HepG2 (cell line): ENCODE measurements around the gene OR8B12. TPM values are rescaled to one million over a fixed set of nuclear protein-coding genes. Genes with fewer than 3 reads are reported as not detected.

ENCODE experiments used
- ATAC-seq: fragments of 200-7000 bp; cut with Tn5 transposase; 3 replicates; pipeline ENCODE4 v1.9.1; 2020; ENCODE audit warnings: mild to moderate bottlenecking, moderate library complexity
- BruUV-seq: library from RNA; stranded (reverse); fragments of 400-500 nt; replicated peaks from 2 replicates; lab custom pipeline; 2021; lab: Mats Ljungman, UMichigan
- CTCF ChIA-PET: fragments of 300-600 bp; formaldehyde crosslinking; extraction: SDS; loops from one replicate; lab custom pipeline; 2021; ENCODE audit warnings: low total read pairs, inconsistent platforms, low intra/inter-chr PET ratio; lab: Yijun Ruan, JAX
- POLR2A ChIA-PET: fragments of 350-600 bp; sonication (Branson Sonifier 250); formaldehyde crosslinking; loops from one replicate; lab custom pipeline; 2020; ENCODE audit warnings: antibody characterized with exemption, inconsistent platforms; lab: Yijun Ruan, JAX
- DNase-seq: peaks from one replicate; pipeline ENCODE4 v3.0.0-alpha.2; 2015; ENCODE audit warnings: low spot score
- FAIRE-seq: peaks from 3 replicates; lab custom pipeline; 2011; peaks lifted over from hg19 to GRCh38; lab: Jason Lieb, UNC
- H2AFZ ChIP-seq: one replicate; pipeline ENCODE4 v1.6.1; 2011; ENCODE audit warnings: low read length, inconsistent platforms
- H3K27ac ChIP-seq: fragments of 300-600 bp; 3 replicates; pipeline ENCODE4 v1.8.0; 2011; ENCODE audit warnings: mixed run types, mild to moderate bottlenecking, mixed read lengths, low read length, inconsistent platforms; ENCODE audit not compliant: insufficient read depth; ENCODE audit errors: extremely low read length
- H3K27me3 ChIP-seq, 2 experiments: fragments of 200-600 bp in 1 of 2; 2 replicates in 1 of 2; 3 replicates in 1 of 2; pipeline versions ENCODE4 v1.6.0 to v1.8.0; 2011; ENCODE audit warnings: low read length in 2 of 2, mild to moderate bottlenecking in 2 of 2, moderate library complexity in 2 of 2, inconsistent platforms in 1 of 2; ENCODE audit not compliant: insufficient read depth in 2 of 2, control insufficient read depth in 1 of 2
- H3K36me3 ChIP-seq, 2 experiments: fragments of 200-600 bp in 1 of 2; replicated peaks in 1 of 2; 2 replicates in 1 of 2; 3 replicates in 1 of 2; pipeline versions ENCODE4 v1.5.1 to v1.8.0; 2011; ENCODE audit warnings: low read length in 2 of 2, inconsistent platforms in 1 of 2; ENCODE audit not compliant: insufficient read depth in 2 of 2, control insufficient read depth in 1 of 2
- H3K4me1 ChIP-seq: 2 replicates; pipeline ENCODE4 v1.5.1; 2012; ENCODE audit warnings: low read length, inconsistent platforms; ENCODE audit not compliant: insufficient read depth
- H3K4me2 ChIP-seq: 2 replicates; pipeline ENCODE4 v1.6.0; 2011; ENCODE audit warnings: low read depth, low read length, inconsistent platforms
- H3K4me3 ChIP-seq, 3 experiments: fragments of 200-600 bp in 1 of 3; sonication (generic), shearing (Covaris generic) in 1 of 3; replicated peaks in 1 of 3; 2 replicates each; pipeline ENCODE4 v1.5.1; 2011 to 2016; ENCODE audit warnings: low read length in 3 of 3, inconsistent platforms in 2 of 3, low read depth in 2 of 3, mild to moderate bottlenecking in 2 of 3, control low read depth in 1 of 3, mixed read lengths in 1 of 3; ENCODE audit not compliant: insufficient read depth in 1 of 3
- H3K79me2 ChIP-seq: one replicate; pipeline ENCODE4 v1.6.1; 2011; ENCODE audit warnings: low read length, inconsistent platforms; ENCODE audit not compliant: insufficient read depth
- H3K9ac ChIP-seq: 2 replicates; pipeline ENCODE4 v1.6.0; 2011; ENCODE audit warnings: mild to moderate bottlenecking, low read depth, low read length, inconsistent platforms; ENCODE audit not compliant: insufficient read depth
- H3K9me3 ChIP-seq: 2 replicates; pipeline ENCODE4 v1.5.1; 2012; ENCODE audit warnings: mild to moderate bottlenecking, low read length
- H4K20me1 ChIP-seq: 2 replicates; pipeline ENCODE4 v1.6.0; 2011; ENCODE audit warnings: inconsistent platforms, mild to moderate bottlenecking, low read length, moderate library complexity; ENCODE audit not compliant: insufficient read depth
- ARID4A ChIP-seq: sonication (generic); formaldehyde crosslinking; IDR thresholded peaks from 2 replicates; pipeline ENCODE4 v1.5.0; 2020; ENCODE audit warnings: mild to moderate bottlenecking, missing genetic modification reagents, borderline replicate concordance
- CREB1 ChIP-seq, 2 experiments: fragments of 450-650 bp in 1 of 2; IDR thresholded peaks; 2 replicates each; pipeline ENCODE4 v1.6.1; 2016 to 2017; ENCODE audit warnings: control low read depth in 1 of 2, mild to moderate bottlenecking in 1 of 2, missing compliant biosample characterization in 1 of 2, missing genetic modification characterization in 1 of 2
- KDM4B ChIP-seq: sonication (generic); formaldehyde crosslinking; IDR thresholded peaks from 2 replicates; pipeline ENCODE4 v1.4.0; 2020; ENCODE audit warnings: missing genetic modification reagents
- KLF6 ChIP-seq: IDR thresholded peaks from 2 replicates; pipeline ENCODE4 v1.8.0; 2016; ENCODE audit warnings: missing biosample characterization, missing genetic modification reagents
- MAZ ChIP-seq, 2 experiments: sonication (generic) in 1 of 2; formaldehyde crosslinking in 1 of 2; IDR thresholded peaks; 2 replicates each; pipeline versions ENCODE4 v1.5.0 to v1.6.1; 2012 to 2020; ENCODE audit warnings: low read depth in 2 of 2, mild to moderate bottlenecking in 2 of 2, borderline replicate concordance in 1 of 2, improper control_type of control experiment in 1 of 2, low read length in 1 of 2, missing genetic modification reagents in 1 of 2, moderate library complexity in 1 of 2
- MBD4 ChIP-seq: IDR thresholded peaks from 2 replicates; pipeline ENCODE4 v1.6.1; 2012; ENCODE audit warnings: low read length, inconsistent platforms, borderline replicate concordance
- MEIS2 ChIP-seq: sonication (generic); formaldehyde crosslinking; IDR thresholded peaks from 2 replicates; pipeline ENCODE4 v1.9.0; 2021; ENCODE audit warnings: mild to moderate bottlenecking, missing genetic modification reagents
- PLSCR1 ChIP-seq: sonication (generic); formaldehyde crosslinking; IDR thresholded peaks from 2 replicates; pipeline ENCODE4 v1.5.0; 2020; ENCODE audit warnings: missing genetic modification reagents, mild to moderate bottlenecking, borderline replicate concordance
- SATB2 ChIP-seq: sonication (generic); formaldehyde crosslinking; IDR thresholded peaks from 2 replicates; pipeline ENCODE4 v1.5.0; 2020; ENCODE audit warnings: missing genetic modification reagents
- ZNF124 ChIP-seq: sonication (generic); formaldehyde crosslinking; IDR thresholded peaks from 2 replicates; pipeline ENCODE4 v1.4.0; 2020; ENCODE audit warnings: missing genetic modification reagents
- ZNF616 ChIP-seq: sonication (generic); formaldehyde crosslinking; IDR thresholded peaks from 2 replicates; pipeline ENCODE4 v1.5.0; 2020; ENCODE audit warnings: low read depth, mild to moderate bottlenecking, missing genetic modification reagents
- ZNF83 ChIP-seq: sonication (generic); formaldehyde crosslinking; IDR thresholded peaks from 2 replicates; pipeline ENCODE4 v1.4.0; 2020; ENCODE audit warnings: missing genetic modification reagents, mild to moderate bottlenecking, borderline replicate concordance
- ZNF850 ChIP-seq: sonication (generic); formaldehyde crosslinking; conservative IDR thresholded peaks from 2 replicates; pipeline ENCODE4 v1.9.0; 2021; ENCODE audit warnings: mild to moderate bottlenecking, missing genetic modification reagents
- ZNF891 ChIP-seq: sonication (generic); formaldehyde crosslinking; IDR thresholded peaks from 2 replicates; pipeline ENCODE4 v1.5.0; 2020; ENCODE audit warnings: mild to moderate bottlenecking, missing genetic modification reagents
- ZSCAN29 ChIP-seq: sonication (generic); formaldehyde crosslinking; conservative IDR thresholded peaks from 2 replicates; pipeline ENCODE4 v1.4.0; 2020; ENCODE audit warnings: mild to moderate bottlenecking, missing genetic modification reagents
- WGBS: methylation state at CpG from one replicate; pipeline ENCODE4 v1.1.6; 2017; ENCODE audit warnings: low lambda C conversion rate; 5-methylcytosine and 5-hydroxymethylcytosine counted together
- in situ Hi-C: cut with HindIII; loops from 2 replicates; pipeline ENCODE4 v1.10.0; 2017; ENCODE audit warnings: low pct_unique_long_range_greater_than_20kb; ENCODE audit not compliant: extremely low pct_ligation_motif_present
- intact Hi-C: fragments of 100-400 bp; cut with micrococcal nuclease; formaldehyde crosslinking; loops from one replicate; pipeline ENCODE4 v1.10.0; 2022; ENCODE audit not compliant: unreplicated experiment
- polyA plus RNA-seq, 8 experiments: library from polyadenylated mRNA; depleted of rRNA in 3 of 8; stranded (reverse) in 7 of 8; unstranded in 1 of 8; fragments of >200 nt; fragmentation: Illumina TruSeq in 4 of 8; extraction: Trizol in 4 of 8; gene quantifications; 2 replicates each; pipeline versions ENCODE4 v1.2.1 to v1.2.3, GENCODE V29; 2011 to 2016; ENCODE audit warnings: low read depth in 4 of 8, missing spikeins in 1 of 8, mixed read lengths in 1 of 8; ENCODE audit not compliant: insufficient read depth in 1 of 8
- total RNA-seq, 5 experiments: library from RNA; depleted of rRNA; stranded (reverse); fragments of >200 nt; fragmentation: Illumina TruSeq; extraction: Trizol; gene quantifications; 2 replicates each; pipeline ENCODE4 v1.2.3, GENCODE V29; 2016; ENCODE audit warnings: low read depth in 1 of 5
- TF ChIP-seq, protein P1 (sequence below): IDR thresholded peaks from 2 replicates; pipeline ENCODE4 v1.6.1; 2016; ENCODE audit warnings: mild to moderate bottlenecking

Gene OR8B12
- total and polyA plus RNA-seq, 2 of the 13 experiments (the other 11 are each of a cell fraction or from before 2014, with no cell fraction given), result not detected

- no peak overlapping the region for H3K4me2 ChIP-seq
- POLR2A ChIA-PET, result no interaction called here
Measured at GRCh38 chr11:124570160-124570559, 26.7 kb upstream of the OR8B12 start.

More at GRCh38 chr11:124570160-124570559, 26.7 kb upstream of the OR8B12 start:
- TF ChIP-seq, protein P1, sequence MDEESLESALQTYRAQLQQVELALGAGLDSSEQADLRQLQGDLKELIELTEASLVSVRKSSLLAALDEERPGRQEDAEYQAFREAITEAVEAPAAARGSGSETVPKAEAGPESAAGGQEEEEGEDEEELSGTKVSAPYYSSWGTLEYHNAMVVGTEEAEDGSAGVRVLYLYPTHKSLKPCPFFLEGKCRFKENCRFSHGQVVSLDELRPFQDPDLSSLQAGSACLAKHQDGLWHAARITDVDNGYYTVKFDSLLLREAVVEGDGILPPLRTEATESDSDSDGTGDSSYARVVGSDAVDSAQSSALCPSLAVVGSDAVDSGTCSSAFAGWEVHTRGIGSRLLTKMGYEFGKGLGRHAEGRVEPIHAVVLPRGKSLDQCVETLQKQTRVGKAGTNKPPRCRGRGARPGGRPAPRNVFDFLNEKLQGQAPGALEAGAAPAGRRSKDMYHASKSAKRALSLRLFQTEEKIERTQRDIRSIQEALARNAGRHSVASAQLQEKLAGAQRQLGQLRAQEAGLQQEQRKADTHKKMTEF (CRISPR knock-in tag), result no peak
- no peak for TF ChIP-seq ZNF850 (CRISPR knock-in tag)
- no peak for TF ChIP-seq MEIS2 (CRISPR knock-in tag)
- no peak for TF ChIP-seq ZSCAN29 (CRISPR knock-in tag)
- TF ChIP-seq MAZ (IDR thresholded peaks at IDR 0.05; ENCODE audit: borderline replicate concordance, low read depth, low read length), result no peak
- TF ChIP-seq MAZ (CRISPR knock-in tag; IDR thresholded peaks at IDR 0.05; ENCODE audit: low read depth), result no peak
- no peak for TF ChIP-seq ZNF124 (CRISPR knock-in tag)
- no peak for TF ChIP-seq KLF6
- no peak for TF ChIP-seq ZNF83 (CRISPR knock-in tag)
- no peak for TF ChIP-seq KDM4B (CRISPR knock-in tag)
- no peak for TF ChIP-seq ZNF616
- no peak for TF ChIP-seq CREB1 (IDR thresholded peaks at IDR 0.05)
- no peak for TF ChIP-seq CREB1 (CRISPR knock-in tag; IDR thresholded peaks at IDR 0.05)
- no peak for TF ChIP-seq SATB2 (CRISPR knock-in tag)
- no peak for TF ChIP-seq ARID4A (CRISPR knock-in tag)
- TF ChIP-seq ZNF891 (CRISPR knock-in tag), result no peak
- no peak for TF ChIP-seq MBD4
- no peak for TF ChIP-seq PLSCR1 (CRISPR knock-in tag)
- no TSS peak for BruUV-seq
- Histone ChIP-seq H3K79me2 (no peaks in the 10 kb centered on the region), H3K4me3 (no peak overlapping the region), H3K9me3 (no peaks in the 10 kb centered on the region), H3K36me3 (no peaks in the 10 kb centered on the region), H4K20me1 (no peaks in the 10 kb centered on the region), H3K27ac (no peak overlapping the region), H3K9ac (no peak overlapping the region), H3K4me1 (no peaks in the 10 kb centered on the region), H2AFZ (no peak overlapping the region), H3K27me3 (no peaks in the 10 kb centered on the region; a peak in 2 of 5 replicates)
- intact Hi-C loops, result no loop called here
- ATAC-seq (no peak), FAIRE-seq (no peak), DNase-seq (no peak)
- WGBS, result 7% methylated on average over 7 of the region's 7 CpGs
- CTCF ChIA-PET, result no interaction called here
- in situ Hi-C loops, result no loop called here
